Measurements from ENCODE around the gene B3GALNT2.

B3GALNT2 gene

GRCh38 chr1:235401251-235401650, 103.0 kb downstream of the B3GALNT2 start:
- Histone ChIP-seq H3K36me3 (ENCODE audit: control insufficient read depth in 5 of 5, insufficient read depth in 5 of 5, low read length in 5 of 5) (peaks cover 0 to 8% (median 3%) of the 10 kb centered on the region in 5 donors), H3K4me3 (ENCODE audit: low read depth in 1 of 5, low read length in 5 of 5) (no peak overlapping the region), H3K27me3 (ENCODE audit: control insufficient read depth in 5 of 5, insufficient read depth in 4 of 5, low read length in 5 of 5) (no peaks in the 10 kb centered on the region), H3K27ac (ENCODE audit: low read depth, low read length) (no peak overlapping the region), H3K9ac (ENCODE audit: low read length in 5 of 5) (no peak overlapping the region), H3K9me3 (ENCODE audit: control insufficient read depth in 5 of 5, low read length in 5 of 5) (no peaks in the 10 kb centered on the region), H3K4me1 (ENCODE audit: control insufficient read depth in 5 of 5, insufficient read depth in 5 of 5, low read length in 5 of 5) (no peaks in the 10 kb centered on the region)

Data from subcutaneous abdominal adipose tissue (tissue), 5 donors.